ENCODE data around the gene ARG1.

The ARG1 gene

DNA sequence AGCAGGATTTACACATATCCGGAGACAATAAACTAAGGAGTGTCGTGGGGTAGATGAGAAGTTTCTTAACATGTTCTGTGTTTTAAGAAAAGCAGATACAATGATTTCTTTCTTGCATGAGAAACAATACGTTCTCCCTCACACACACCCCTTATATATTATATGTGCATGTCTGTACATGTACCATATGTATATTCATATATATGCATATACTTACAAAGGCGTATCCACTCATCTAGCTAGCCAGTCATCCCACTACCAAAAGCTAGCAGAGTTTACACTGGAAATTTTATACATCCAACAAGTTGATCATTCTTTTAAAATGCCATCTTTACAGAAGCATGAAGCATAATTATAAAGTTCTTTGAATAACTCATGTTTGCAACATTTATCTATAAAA is 14.9 kb downstream of the ARG1 start:
- DNase-seq = no peak

- DNase-seq = no peak
These were observed 15.6 kb downstream of the ARG1 start for GRCh38 chr6:131588643-131589042.

DNA sequence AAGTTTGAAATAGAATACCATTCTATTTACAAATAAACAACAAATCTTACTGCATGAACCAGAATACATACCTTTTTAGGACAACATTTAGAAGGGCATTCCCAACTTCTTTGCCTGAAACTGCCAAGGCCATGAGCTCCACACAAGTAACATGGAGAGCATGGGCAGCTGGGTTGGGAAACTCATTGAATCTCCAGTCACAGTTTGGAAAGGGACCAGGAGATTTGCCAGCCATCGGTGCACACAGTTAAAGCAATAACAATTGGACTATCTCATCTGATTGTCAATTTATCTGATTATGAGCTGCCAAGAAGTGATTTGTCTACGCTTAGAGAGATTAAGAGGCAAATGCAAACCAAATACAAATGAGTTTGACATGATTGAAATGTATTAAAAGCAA is 19.9 kb downstream of the ARG1 start:
- no peak for DNase-seq

DNA sequence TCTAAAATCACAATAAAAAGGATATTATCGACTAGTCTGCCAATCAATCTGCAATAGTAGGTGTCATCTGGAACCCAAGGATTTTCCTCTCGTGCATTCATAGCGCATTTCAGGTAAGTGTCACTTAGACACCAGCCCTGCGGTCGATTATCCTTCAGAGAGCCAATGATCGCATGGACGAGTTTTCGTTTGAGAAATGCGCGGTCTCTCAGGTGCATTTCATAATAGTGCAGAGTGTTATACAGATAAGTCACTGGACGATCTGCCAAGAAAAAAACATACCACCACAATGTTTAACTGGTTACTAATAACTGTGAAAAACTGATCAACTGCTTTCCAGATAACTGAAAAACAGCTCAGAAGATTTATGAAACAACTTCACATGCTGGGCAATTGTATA is 21.0 kb downstream of the ARG1 start:
- DNase-seq = no peak

- no peak for DNase-seq
These were observed 24.4 kb downstream of the ARG1 start for GRCh38 chr6:131597446-131597845.

DNA sequence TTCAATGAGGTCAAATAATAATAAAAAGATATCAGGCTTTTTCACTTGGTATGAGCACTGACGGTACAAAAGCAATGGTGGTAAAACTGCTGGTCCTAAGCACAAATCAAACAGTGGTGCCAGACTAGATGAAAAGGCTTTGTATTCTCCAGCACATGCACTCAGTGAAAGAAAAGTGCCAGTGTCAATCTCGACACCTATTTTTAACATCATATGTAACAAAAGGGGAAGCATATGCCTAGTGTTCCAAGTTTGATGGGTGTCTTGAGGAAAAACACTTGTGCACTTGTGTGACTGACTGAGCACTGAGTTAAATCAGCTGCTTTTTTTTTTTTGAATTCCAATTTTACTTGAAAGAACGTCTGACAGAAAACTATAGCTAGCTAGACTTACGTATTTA is 27.7 kb downstream of the ARG1 start:
- no peak for DNase-seq

DNA sequence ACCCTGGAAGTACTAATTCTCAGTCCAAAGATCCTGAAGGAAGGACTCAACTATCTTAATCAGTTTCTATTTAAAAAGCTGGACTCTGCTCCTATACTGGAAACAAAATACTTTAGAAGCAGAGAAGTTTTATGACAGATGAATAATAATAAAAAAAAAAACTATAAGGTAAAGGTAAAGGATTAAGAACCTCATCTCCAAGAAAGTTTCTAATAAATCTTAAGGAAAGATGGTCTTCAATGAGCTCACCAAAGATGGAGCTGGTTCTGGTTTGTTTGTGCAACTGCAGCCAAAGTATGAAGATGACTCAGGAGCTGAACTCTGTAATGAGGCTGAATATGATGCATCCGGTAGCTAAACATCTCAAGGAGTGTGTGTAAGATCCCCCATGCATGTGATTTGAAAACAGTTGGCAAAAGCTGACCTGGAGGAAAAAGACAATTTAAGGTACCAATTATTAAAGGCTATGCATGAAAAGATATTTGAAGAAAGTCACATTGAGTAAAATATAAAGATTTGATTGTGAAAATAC is 29.8 kb downstream of the ARG1 start:
- peak; percentile 8 for DNase-seq

DNA sequence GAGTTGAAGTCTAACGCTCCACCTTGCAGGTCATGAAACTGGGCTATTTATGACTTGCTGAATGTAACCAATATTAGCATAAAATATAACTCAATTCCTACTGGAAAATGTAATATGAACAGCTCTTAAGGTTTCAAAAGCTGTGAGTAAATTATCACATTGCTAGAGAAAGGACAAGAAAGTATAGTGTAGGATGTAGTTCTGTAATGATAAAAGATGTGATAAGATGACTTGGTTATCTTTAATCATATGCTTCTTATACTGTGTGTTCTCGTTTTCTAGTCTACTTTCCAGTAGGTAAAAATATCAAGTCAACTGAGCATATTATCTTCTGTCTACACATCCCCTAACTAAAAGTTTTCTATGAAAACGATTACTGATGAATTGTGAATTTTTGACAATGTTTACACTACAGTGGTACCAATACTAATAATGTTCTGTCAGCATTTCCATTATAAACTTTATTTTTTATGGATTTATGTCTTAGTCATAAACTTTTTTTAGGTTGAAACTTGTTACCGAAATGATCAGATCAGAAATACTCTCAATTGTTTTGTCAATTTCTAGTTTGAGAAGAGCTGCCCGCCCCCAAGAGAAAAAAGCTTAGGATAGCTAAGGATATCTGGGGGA is 40.4 kb downstream of the ARG1 start:
- no peak for DNase-seq

- no peak for DNase-seq
These were observed 42.2 kb downstream of the ARG1 start for GRCh38 chr6:131615275-131615674.

GRCh38 chr6:131627724-131628682 is 55.0 kb downstream of the ARG1 start, which contains the start of gene MED23:
Gene MED23 (minus strand): TSS chr6:131628242. CDS start chr6:131628049, 193 bp downstream.
- peak; percentile 96 for DNase-seq

DNA sequence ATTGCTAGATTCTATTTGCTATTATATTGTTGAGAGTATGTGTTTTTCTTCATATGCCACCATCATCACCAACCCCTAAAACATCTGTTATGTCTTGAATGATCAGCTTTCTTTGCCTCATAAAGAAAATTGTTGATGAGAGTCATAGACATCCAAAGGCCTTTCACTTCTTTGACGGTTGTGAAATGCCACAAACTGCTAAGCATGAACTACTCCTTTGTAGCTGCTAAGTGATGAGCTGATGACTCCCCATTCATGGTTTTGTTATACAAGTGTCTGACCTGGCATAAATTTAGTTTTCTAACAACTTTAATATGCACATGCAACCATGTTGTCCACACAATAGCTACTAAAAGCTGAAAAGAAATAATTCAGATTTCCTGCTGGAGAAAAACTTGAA is 55.7 kb downstream of the ARG1 start:
- DNase-seq = no peak

- DNase-seq = no peak
These were observed 56.6 kb downstream of the ARG1 start for GRCh38 chr6:131629651-131630050.

GRCh38 chr6:131631625-131632289 is 58.7 kb downstream of the ARG1 start:
- DNase-seq = no peak

Data from activated CD4-positive, alpha-beta T cell treated with anti-CD3 and anti-CD28 coated beads, Interleukin-2, amount 50 U/mL, for 16 hours (primary cell).